ENCODE data around the gene WIPF1. TPM values are rescaled to one million over a fixed set of nuclear protein-coding genes. Genes with fewer than 3 reads are reported as not detected.

WIPF1 gene
- total and polyA plus RNA-seq, 8 donors = 4.7 to 26.8 (median 6.2) TPM

- H3K36me3 ChIP-seq = no peaks in the 10 kb centered on the region
- no peak for TF ChIP-seq CTCF (IDR thresholded peaks at IDR 0.05)
- intact Hi-C loops (cut with DNase I) = no loop called here
- peaks cover 3 to 5% (median 4%) of the 10 kb centered on the region in 3 donors for H3K4me1 ChIP-seq
- no peak overlapping the region for H3K27ac ChIP-seq
- H3K27me3 ChIP-seq = no peaks in the 10 kb centered on the region
- no peak for ATAC-seq
- DNase-seq = no peak
- no peaks in the 10 kb centered on the region for H3K9me3 ChIP-seq
- WGBS, 2 donors = 82 to 83% methylated on average over 5 of the region's 5 CpGs
- FAIRE-seq = no peak
- H3K4me3 ChIP-seq = no peak overlapping the region
Observed at GRCh38 chr2:174607989-174608865, 10.6 kb upstream of the WIPF1 start.

DNA sequence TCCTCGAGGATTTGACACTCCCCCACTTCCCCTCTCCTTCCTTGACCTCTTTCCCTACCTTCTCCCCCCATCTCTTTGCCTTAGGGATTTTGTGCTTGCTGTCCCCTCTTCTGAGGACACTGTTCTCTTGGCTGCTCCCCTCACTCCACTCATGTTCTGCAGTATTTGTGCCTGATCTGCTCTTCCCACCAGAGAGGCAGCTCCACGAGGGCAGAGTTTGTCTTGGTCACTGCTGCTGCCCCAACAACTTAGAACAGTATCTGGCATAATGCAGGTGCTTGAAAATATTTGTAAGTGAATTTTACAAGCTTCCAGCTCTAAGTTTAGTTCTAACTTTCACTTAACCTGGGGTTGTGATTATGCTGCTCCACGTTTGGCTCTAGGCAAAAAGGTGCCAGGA is 10.0 kb upstream of the WIPF1 start:
- DNase-seq = no peak
- no peaks in the 10 kb centered on the region for H3K9me3 ChIP-seq
- no peaks in the 10 kb centered on the region for H3K27me3 ChIP-seq
- H3K36me3 ChIP-seq = no peaks in the 10 kb centered on the region
- H3K4me3 ChIP-seq = no peak overlapping the region
- FAIRE-seq = no peak
- TF ChIP-seq CTCF (IDR thresholded peaks at IDR 0.05) = no peak
- intact Hi-C loops (cut with DNase I) = no loop called here
- 71 to 77% methylated on average over 3 of the region's 3 CpGs for WGBS, 2 donors
- H3K27ac ChIP-seq = no peak overlapping the region
- H3K4me1 ChIP-seq = no peaks in the 10 kb centered on the region
- ATAC-seq = no peak

GRCh38 chr2:174606336-174606735 is 8.7 kb upstream of the WIPF1 start:
- no peak for DNase-seq
- no peak for FAIRE-seq
- 56 to 59% methylated on average over 3 of the region's 3 CpGs for WGBS, 2 donors
- no peak for TF ChIP-seq CTCF (IDR thresholded peaks at IDR 0.05)
- no peaks in the 10 kb centered on the region for H3K4me1 ChIP-seq
- intact Hi-C loops (cut with DNase I) = no loop called here
- peak in 2 of 4 donors; percentile 26 to 28 for ATAC-seq
- no peak overlapping the region for H3K4me3 ChIP-seq
- H3K9me3 ChIP-seq = no peaks in the 10 kb centered on the region
- no peak overlapping the region for H3K27ac ChIP-seq
- no peaks in the 10 kb centered on the region for H3K27me3 ChIP-seq
- H3K36me3 ChIP-seq = no peaks in the 10 kb centered on the region

GRCh38 chr2:174605687-174606086 is 8.1 kb upstream of the WIPF1 start:
- Histone ChIP-seq H3K27me3 (no peaks in the 10 kb centered on the region), H3K4me1 (no peaks in the 10 kb centered on the region), H3K27ac (no peak overlapping the region), H3K36me3 (no peaks in the 10 kb centered on the region), H3K9me3 (no peaks in the 10 kb centered on the region), H3K4me3 (no peak overlapping the region)
- peak in 2 of 4 donors; percentile 13 to 22 for TF ChIP-seq CTCF (IDR thresholded peaks at IDR 0.05)
- DNase-seq = no peak
- no peak for FAIRE-seq
- ATAC-seq = peak in 1 of 4 donors; percentile 17
- intact Hi-C loops (cut with DNase I) = no loop called here

DNA sequence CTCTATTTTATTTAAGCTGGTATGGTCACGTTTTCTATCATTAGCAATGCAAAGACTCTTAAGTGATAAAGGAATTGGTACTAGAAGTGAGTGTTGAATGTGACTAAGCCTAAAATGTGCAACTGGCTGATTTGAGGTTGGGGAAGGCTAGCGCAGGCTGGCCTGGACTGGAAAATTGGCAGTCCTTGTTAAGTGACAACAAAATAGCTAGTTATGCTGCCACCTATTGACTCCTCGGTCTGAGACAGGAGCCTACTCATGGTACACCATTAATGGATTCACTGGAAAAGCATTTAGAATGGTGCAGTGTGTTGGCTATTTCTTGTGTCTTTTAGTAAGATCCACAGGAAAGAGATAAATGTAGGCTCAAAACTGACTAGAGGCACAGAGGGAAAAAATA is 5.7 kb upstream of the WIPF1 start:
- Histone ChIP-seq H3K9me3 (no peaks in the 10 kb centered on the region), H3K4me3 (no peak overlapping the region), H3K36me3 (no peaks in the 10 kb centered on the region), H3K27me3 (no peaks in the 10 kb centered on the region), H3K4me1 (no peaks in the 10 kb centered on the region), H3K27ac (no peak overlapping the region)
- DNase-seq (peak in 4 of 6 donors; percentile 31 to 69 (median 53)), ATAC-seq (peak; percentile 87 to 97 (median 93)), FAIRE-seq (no peak)
- peak in 3 of 4 donors; percentile 7 to 33 (median 28) for TF ChIP-seq CTCF (IDR thresholded peaks at IDR 0.05)
- WGBS, 2 donors = 21 to 30% methylated on average over 3 of the region's 3 CpGs
- intact Hi-C loops (cut with DNase I) = no loop called here
